ENCODE results near the gene SPTAN1.
"Not testable (repeated sequence)": the region's sequence is repeated elsewhere in the genome, so short reads cannot be mapped to it uniquely, and the experiment has no call there.

SPTAN1 gene

GRCh38 chr9:128577206-128577605, 24.8 kb downstream of the SPTAN1 start:
- peaks cover 93% of the 10 kb centered on the region for H3K36me3 ChIP-seq (ENCODE audit: control insufficient read depth, insufficient read depth, low read length)
- H3K4me3 ChIP-seq (ENCODE audit: extremely low read depth, insufficient read depth, low read length, poor library complexity, severe bottlenecking), result no peak overlapping the region
- no peaks in the 10 kb centered on the region for H3K9me3 ChIP-seq (ENCODE audit: control insufficient read depth, low read length)
- WGBS, 2 experiments (ENCODE audit: insufficient coverage in 2 of 2), result 93 to 99% methylated on average over 8 of the region's 8 CpGs
- H3K27ac ChIP-seq (ENCODE audit: low read depth, low read length, severe bottlenecking), result no peak overlapping the region
- no peaks in the 10 kb centered on the region for H3K4me1 ChIP-seq (ENCODE audit: control insufficient read depth, insufficient read depth, low read length, poor library complexity, severe bottlenecking)

GRCh38 chr9:128579194-128579593, 26.8 kb downstream of the SPTAN1 start:
- WGBS, 2 experiments (ENCODE audit: insufficient coverage in 2 of 2), result 83% methylated on average over 1 of the region's 1 CpG; no CpG with 5 or more reads in 1 of the 2 experiments
- no peak overlapping the region for H3K27ac ChIP-seq (ENCODE audit: low read depth, low read length, severe bottlenecking)

GRCh38 chr9:128580731-128581130, 28.3 kb downstream of the SPTAN1 start:
- H3K4me1 ChIP-seq (ENCODE audit: control insufficient read depth, insufficient read depth, low read length, poor library complexity, severe bottlenecking), result no peaks in the 10 kb centered on the region
- WGBS, 2 experiments (ENCODE audit: insufficient coverage in 2 of 2), result 94 to 96% methylated on average over 9 to 10 of the region's 10 CpGs
- H3K27ac ChIP-seq (ENCODE audit: low read depth, low read length, severe bottlenecking), result no peak overlapping the region
- peaks cover 100% of the 10 kb centered on the region for H3K36me3 ChIP-seq (ENCODE audit: control insufficient read depth, insufficient read depth, low read length)
- H3K4me3 ChIP-seq (ENCODE audit: extremely low read depth, insufficient read depth, low read length, poor library complexity, severe bottlenecking), result no peak overlapping the region
- H3K9me3 ChIP-seq (ENCODE audit: control insufficient read depth, low read length), result no peaks in the 10 kb centered on the region

More at GRCh38 chr9:128579194-128579593, 26.8 kb downstream of the SPTAN1 start:
- no peaks in the 10 kb centered on the region for H3K9me3 ChIP-seq (ENCODE audit: control insufficient read depth, low read length)
- H3K36me3 ChIP-seq (ENCODE audit: control insufficient read depth, insufficient read depth, low read length), result peaks cover 99% of the 10 kb centered on the region
- no peak overlapping the region for H3K4me3 ChIP-seq (ENCODE audit: extremely low read depth, insufficient read depth, low read length, poor library complexity, severe bottlenecking)
- H3K4me1 ChIP-seq (ENCODE audit: control insufficient read depth, insufficient read depth, low read length, poor library complexity, severe bottlenecking), result no peaks in the 10 kb centered on the region

GRCh38 chr9:128585155-128585554, 32.8 kb downstream of the SPTAN1 start:
- not testable (repeated sequence) for H3K4me1 ChIP-seq (ENCODE audit: control insufficient read depth, insufficient read depth, low read length, poor library complexity, severe bottlenecking); H3K9me3 ChIP-seq (ENCODE audit: control insufficient read depth, low read length); H3K4me3 ChIP-seq (ENCODE audit: extremely low read depth, insufficient read depth, low read length, poor library complexity, severe bottlenecking); H3K27ac ChIP-seq (ENCODE audit: low read depth, low read length, severe bottlenecking)
- peaks cover 98% of the 10 kb centered on the region for H3K36me3 ChIP-seq (ENCODE audit: control insufficient read depth, insufficient read depth, low read length)
- 85% methylated on average over 5 to 8 of the region's 8 CpGs for WGBS, 2 experiments (ENCODE audit: insufficient coverage in 2 of 2)

- not testable (repeated sequence) for H3K9me3 ChIP-seq (ENCODE audit: control insufficient read depth, low read length); H3K4me1 ChIP-seq (ENCODE audit: control insufficient read depth, insufficient read depth, low read length, poor library complexity, severe bottlenecking); H3K27ac ChIP-seq (ENCODE audit: low read depth, low read length, severe bottlenecking); H3K4me3 ChIP-seq (ENCODE audit: extremely low read depth, insufficient read depth, low read length, poor library complexity, severe bottlenecking)
- 92 to 100% methylated on average over 7 to 11 of the region's 11 CpGs for WGBS, 2 experiments (ENCODE audit: insufficient coverage in 2 of 2)
- H3K36me3 ChIP-seq (ENCODE audit: control insufficient read depth, insufficient read depth, low read length), result peaks cover 98% of the 10 kb centered on the region
These were observed 34.5 kb downstream of the SPTAN1 start for GRCh38 chr9:128586934-128587333.

- 83 to 84% methylated on average over 5 to 6 of the region's 6 CpGs for WGBS, 2 experiments (ENCODE audit: insufficient coverage in 2 of 2)
- H3K9me3 ChIP-seq (ENCODE audit: control insufficient read depth, low read length), result no peaks in the 10 kb centered on the region
These were observed 35.1 kb downstream of the SPTAN1 start for GRCh38 chr9:128587453-128587852.

GRCh38 chr9:128588581-128589233, 36.3 kb downstream of the SPTAN1 start:
- no peak overlapping the region for H3K4me3 ChIP-seq (ENCODE audit: extremely low read depth, insufficient read depth, low read length, poor library complexity, severe bottlenecking)
- no peaks in the 10 kb centered on the region for H3K9me3 ChIP-seq (ENCODE audit: control insufficient read depth, low read length)
- H3K4me1 ChIP-seq (ENCODE audit: control insufficient read depth, insufficient read depth, low read length, poor library complexity, severe bottlenecking), result no peaks in the 10 kb centered on the region
- 90 to 95% methylated on average over 4 to 6 of the region's 11 CpGs for WGBS, 2 experiments (ENCODE audit: insufficient coverage in 2 of 2)
- H3K27ac ChIP-seq (ENCODE audit: low read depth, low read length, severe bottlenecking), result no peak overlapping the region
- H3K36me3 ChIP-seq (ENCODE audit: control insufficient read depth, insufficient read depth, low read length), result peaks cover 96% of the 10 kb centered on the region

More at GRCh38 chr9:128587453-128587852, 35.1 kb downstream of the SPTAN1 start:
- H3K36me3 ChIP-seq (ENCODE audit: control insufficient read depth, insufficient read depth, low read length), result peaks cover 98% of the 10 kb centered on the region
- no peak overlapping the region for H3K4me3 ChIP-seq (ENCODE audit: extremely low read depth, insufficient read depth, low read length, poor library complexity, severe bottlenecking)
- no peak overlapping the region for H3K27ac ChIP-seq (ENCODE audit: low read depth, low read length, severe bottlenecking)
- H3K4me1 ChIP-seq (ENCODE audit: control insufficient read depth, insufficient read depth, low read length, poor library complexity, severe bottlenecking), result no peaks in the 10 kb centered on the region

- H3K4me1 ChIP-seq (ENCODE audit: control insufficient read depth, insufficient read depth, low read length, poor library complexity, severe bottlenecking), result no peaks in the 10 kb centered on the region
- peaks cover 96% of the 10 kb centered on the region for H3K36me3 ChIP-seq (ENCODE audit: control insufficient read depth, insufficient read depth, low read length)
- no peaks in the 10 kb centered on the region for H3K9me3 ChIP-seq (ENCODE audit: control insufficient read depth, low read length)
- H3K4me3 ChIP-seq (ENCODE audit: extremely low read depth, insufficient read depth, low read length, poor library complexity, severe bottlenecking), result no peak overlapping the region
- H3K27ac ChIP-seq (ENCODE audit: low read depth, low read length, severe bottlenecking), result no peak overlapping the region
- WGBS, 2 experiments (ENCODE audit: insufficient coverage in 2 of 2), result 94 to 100% methylated on average over 5 to 6 of the region's 6 CpGs
These were observed 40.7 kb downstream of the SPTAN1 start for GRCh38 chr9:128593039-128593438.

GRCh38 chr9:128593856-128594255, 41.5 kb downstream of the SPTAN1 start:
- Histone ChIP-seq H3K36me3 (ENCODE audit: control insufficient read depth, insufficient read depth, low read length) (peaks cover 96% of the 10 kb centered on the region), H3K4me3 (ENCODE audit: extremely low read depth, insufficient read depth, low read length, poor library complexity, severe bottlenecking) (no peak overlapping the region), H3K27ac (ENCODE audit: low read depth, low read length, severe bottlenecking) (no peak overlapping the region), H3K4me1 (ENCODE audit: control insufficient read depth, insufficient read depth, low read length, poor library complexity, severe bottlenecking) (no peaks in the 10 kb centered on the region), H3K9me3 (ENCODE audit: control insufficient read depth, low read length) (no peaks in the 10 kb centered on the region)
- 90 to 97% methylated on average over 7 of the region's 9 CpGs for WGBS, 2 experiments (ENCODE audit: insufficient coverage in 2 of 2)

- H3K27ac ChIP-seq (ENCODE audit: low read depth, low read length, severe bottlenecking), result no peak overlapping the region
- 100% methylated on average over 3 of the region's 4 CpGs; no CpG with 5 or more reads in 1 of the 2 experiments for WGBS, 2 experiments (ENCODE audit: insufficient coverage in 2 of 2)
- H3K36me3 ChIP-seq (ENCODE audit: control insufficient read depth, insufficient read depth, low read length), result peaks cover 98% of the 10 kb centered on the region
- no peak overlapping the region for H3K4me3 ChIP-seq (ENCODE audit: extremely low read depth, insufficient read depth, low read length, poor library complexity, severe bottlenecking)
- no peaks in the 10 kb centered on the region for H3K9me3 ChIP-seq (ENCODE audit: control insufficient read depth, low read length)
- no peaks in the 10 kb centered on the region for H3K4me1 ChIP-seq (ENCODE audit: control insufficient read depth, insufficient read depth, low read length, poor library complexity, severe bottlenecking)
These were observed 43.1 kb downstream of the SPTAN1 start for GRCh38 chr9:128595471-128595870.

GRCh38 chr9:128600099-128600498, 47.7 kb downstream of the SPTAN1 start:
- Histone ChIP-seq H3K27ac (ENCODE audit: low read depth, low read length, severe bottlenecking) (no peak overlapping the region), H3K9me3 (ENCODE audit: control insufficient read depth, low read length) (no peaks in the 10 kb centered on the region), H3K36me3 (ENCODE audit: control insufficient read depth, insufficient read depth, low read length) (peaks cover 95% of the 10 kb centered on the region), H3K4me3 (ENCODE audit: extremely low read depth, insufficient read depth, low read length, poor library complexity, severe bottlenecking) (no peak overlapping the region), H3K4me1 (ENCODE audit: control insufficient read depth, insufficient read depth, low read length, poor library complexity, severe bottlenecking) (no peaks in the 10 kb centered on the region)
- 100% methylated on average over 3 of the region's 4 CpGs for WGBS, 2 experiments (ENCODE audit: insufficient coverage in 2 of 2)

Measured in mesodermal cell (in vitro differentiated cells).